Ascending aorta (tissue), 2 donors: ENCODE results near the gene ZNF503. TPM values are rescaled to one million over a fixed set of nuclear protein-coding genes. Genes with fewer than 3 reads are reported as not detected.

Source experiments
- DNase-seq, 2 donors: peaks; one replicate each; pipeline ENCODE4 v3.0.0-alpha.2; 2019; ENCODE audit warnings: low spot score in 2 of 2
- H3K27ac ChIP-seq, 2 donors: fragments of 200-600 bp; sonication (generic); one replicate each; pipeline ENCODE4 v1.5.1; 2016 to 2017; ENCODE audit warnings: mild to moderate bottlenecking in 1 of 2
- H3K27me3 ChIP-seq: fragments of 200-600 bp; sonication (generic); one replicate; pipeline ENCODE4 v1.5.1; 2017
- H3K36me3 ChIP-seq, 2 donors: fragments of 200-600 bp; sonication (generic); one replicate each; pipeline ENCODE4 v1.5.1; 2016
- H3K4me1 ChIP-seq, 2 donors: fragments of 200-600 bp; sonication (generic); one replicate each; pipeline ENCODE4 v1.5.1; 2016 to 2017; ENCODE audit warnings: mild to moderate bottlenecking in 1 of 2
- H3K4me3 ChIP-seq, 2 donors: fragments of 200-600 bp; sonication (generic); one replicate each; pipeline ENCODE4 v1.5.1; 2016 to 2017; ENCODE audit warnings: mild to moderate bottlenecking in 1 of 2
- H3K9me3 ChIP-seq, 2 donors: fragments of 200-600 bp; sonication (generic); one replicate each; pipeline ENCODE4 v1.5.1; 2016
- CTCF ChIP-seq, 3 experiments: fragments of 200-600 bp in 2 of 3; fragments of 450-650 bp in 1 of 3; sonication (generic) in 2 of 3; IDR thresholded peaks; one replicate each; pipeline ENCODE4 v1.5.1; 2016 to 2019; ENCODE audit warnings: antibody characterized with exemption in 3 of 3, mild to moderate bottlenecking in 1 of 3, moderate library complexity in 1 of 3
- intact Hi-C: fragments of 100-400 bp; cut with DNase I; formaldehyde crosslinking; loops from one replicate; pipeline ENCODE4 v1.15.1; 2023
- total RNA-seq: library from RNA; depleted of rRNA; stranded (reverse); fragments of >200 nt; gene quantifications from one replicate; pipeline ENCODE4 v1.1.0, GENCODE V29; 2016

The ZNF503 gene
- total RNA-seq, 1 donor from 2014 or later = 28.8 TPM

DNA sequence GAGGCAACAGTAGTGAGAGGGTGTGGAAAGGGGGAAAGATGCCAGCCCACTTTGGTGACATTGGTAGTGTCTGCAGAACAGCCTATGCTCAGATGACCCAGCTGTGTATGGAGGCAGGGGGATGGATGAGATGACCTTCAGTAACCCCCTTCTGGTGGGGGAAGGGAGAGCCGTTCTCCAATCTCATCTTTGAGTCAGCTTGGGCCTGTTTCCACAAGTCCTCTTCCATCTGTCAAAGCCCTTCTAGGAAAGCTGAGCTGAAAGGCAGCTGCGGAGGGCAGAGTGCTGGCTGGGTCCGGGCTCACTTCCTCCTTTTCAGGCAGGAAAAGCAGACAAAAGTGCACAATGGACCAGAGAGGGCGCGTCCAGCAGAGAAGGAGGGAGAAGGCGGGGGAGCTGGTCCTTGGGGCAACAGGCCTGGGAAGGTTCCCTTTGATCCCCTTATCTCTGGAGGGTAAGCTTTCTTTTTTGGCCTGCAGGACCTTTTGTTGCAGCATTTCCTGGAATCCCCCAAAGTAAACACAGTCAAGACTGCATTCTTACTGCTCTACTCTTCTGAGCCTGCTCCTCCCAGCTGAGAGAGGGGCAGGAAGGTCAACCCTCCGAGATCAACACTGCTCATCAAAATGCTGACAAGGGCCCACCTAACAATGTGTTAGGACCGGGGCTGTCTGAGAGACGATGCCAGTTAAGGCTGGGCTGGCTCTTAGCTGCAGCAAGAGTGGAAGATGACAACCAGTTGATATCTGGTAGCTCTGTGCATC lies 28.6 kb upstream of the ZNF503 start:
- Histone ChIP-seq H3K4me1 (peaks cover 0 to 12% of the 10 kb centered on the region in 2 donors), H3K27ac (peak overlapping the region; percentile 39 to 42), H3K36me3 (no peaks in the 10 kb centered on the region), H3K27me3 (no peaks in the 10 kb centered on the region), H3K4me3 (peak overlapping the region; percentile 78 to 85), H3K9me3 (no peaks in the 10 kb centered on the region)
- TF ChIP-seq CTCF (IDR thresholded peaks at IDR 0.05) = no peak
- intact Hi-C loops = loop anchor here (5.0 kb wide), 1 partner anchor 192 kb away; no protein-coding TSS in a partner anchor
- DNase-seq = peak in 1 of 2 donors; percentile 70

- Histone ChIP-seq H3K27ac (peak overlapping the region in 1 of 2 donors; percentile 22), H3K36me3 (no peaks in the 10 kb centered on the region), H3K4me1 (peaks cover 0 to 12% of the 10 kb centered on the region in 2 donors), H3K9me3 (no peaks in the 10 kb centered on the region), H3K4me3 (no peak overlapping the region), H3K27me3 (no peaks in the 10 kb centered on the region)
- no peak for DNase-seq
- intact Hi-C loops = no loop called here
- TF ChIP-seq CTCF (IDR thresholded peaks at IDR 0.05) = no peak
Observed at GRCh38 chr10:75429159-75429827, 27.7 kb upstream of the ZNF503 start.

- Histone ChIP-seq H3K36me3 (no peaks in the 10 kb centered on the region), H3K27ac (peak overlapping the region in 1 of 2 donors; percentile 22), H3K4me3 (no peak overlapping the region), H3K27me3 (no peaks in the 10 kb centered on the region), H3K9me3 (no peaks in the 10 kb centered on the region), H3K4me1 (peaks cover 0 to 12% of the 10 kb centered on the region in 2 donors)
- no peak for DNase-seq
- intact Hi-C loops = no loop called here
- TF ChIP-seq CTCF (IDR thresholded peaks at IDR 0.05) = no peak
Observed at GRCh38 chr10:75428434-75429158, 27.0 kb upstream of the ZNF503 start.

GRCh38 chr10:75427951-75428350 lies 26.4 kb upstream of the ZNF503 start:
- H3K4me1 ChIP-seq = peaks cover 0 to 12% of the 10 kb centered on the region in 2 donors
- intact Hi-C loops = no loop called here
- no peaks in the 10 kb centered on the region for H3K27me3 ChIP-seq
- TF ChIP-seq CTCF (IDR thresholded peaks at IDR 0.05) = no peak
- H3K27ac ChIP-seq = no peak overlapping the region
- DNase-seq = no peak
- H3K9me3 ChIP-seq = no peaks in the 10 kb centered on the region
- H3K4me3 ChIP-seq = no peak overlapping the region
- no peaks in the 10 kb centered on the region for H3K36me3 ChIP-seq

GRCh38 chr10:75426880-75427279 lies 25.3 kb upstream of the ZNF503 start:
- no peaks in the 10 kb centered on the region for H3K36me3 ChIP-seq
- no peak overlapping the region for H3K27ac ChIP-seq
- no peak for DNase-seq
- intact Hi-C loops = no loop called here
- no peaks in the 10 kb centered on the region for H3K9me3 ChIP-seq
- TF ChIP-seq CTCF (IDR thresholded peaks at IDR 0.05) = no peak
- no peak overlapping the region for H3K4me3 ChIP-seq
- peaks cover 0 to 9% of the 10 kb centered on the region in 2 donors for H3K4me1 ChIP-seq
- H3K27me3 ChIP-seq = no peaks in the 10 kb centered on the region
